GM12892 (cell line): ENCODE results near the gene PNMA1.

Source experiments
- POLR2A ChIP-seq: IDR thresholded peaks from 2 replicates; pipeline ENCODE4 v1.6.1; 2011; ENCODE audit warnings: low read depth, low read length, control low read depth
- TAF1 ChIP-seq: IDR thresholded peaks from 2 replicates; pipeline ENCODE4 v1.6.1; 2011; ENCODE audit warnings: low read depth, mild to moderate bottlenecking, control low read depth, low read length, borderline replicate concordance

GRCh38 chr14:73749706-73750530 is 35.7 kb upstream of the PNMA1 start:
- TF ChIP-seq POLR2A (no peak), TAF1 (no peak)
